HCT116 (cell line): Measurements from ENCODE around the gene OTUD4.

Source experiments
- EZH2 ChIP-seq: fragments of 200-600 bp; sonication (generic); IDR thresholded peaks from 2 replicates; pipeline ENCODE4 v1.6.1; 2017; ENCODE audit warnings: antibody characterized with exemption, mixed run types
- POLR2A ChIP-seq: IDR thresholded peaks from 2 replicates; pipeline ENCODE4 v1.7.0; 2011; ENCODE audit warnings: borderline replicate concordance; ENCODE audit not compliant: insufficient read depth, insufficient read length; ENCODE audit errors: extremely low read depth
- RAD21 ChIP-seq: IDR thresholded peaks from 2 replicates; pipeline ENCODE4 v1.6.1; 2012; ENCODE audit warnings: low read depth, mild to moderate bottlenecking
- SRF ChIP-seq: IDR thresholded peaks from 2 replicates; pipeline ENCODE4 v1.6.1; 2012; ENCODE audit warnings: low read depth
- ZNF274 ChIP-seq: fragments of 200-500 bp; sonication (Bioruptor generic); IDR thresholded peaks from 2 replicates; pipeline ENCODE4 v1.6.1; 2014; ENCODE audit warnings: mild to moderate bottlenecking, low read depth, low read length, inconsistent platforms
- TF ChIP-seq, protein P1 (sequence below), 3 experiments: fragments of 200-600 bp in 1 of 3; sonication (generic) in 1 of 3; IDR thresholded peaks in 2 of 3; conservative IDR thresholded peaks in 1 of 3; 2 replicates each; pipeline ENCODE4 v1.5.1; 2012 to 2017; ENCODE audit warnings: low read depth in 2 of 3, low read length in 2 of 3, antibody characterized with exemption in 1 of 3, borderline replicate concordance in 1 of 3, control low read depth in 1 of 3, mild to moderate bottlenecking in 1 of 3, mixed read lengths in 1 of 3, mixed run types in 1 of 3, moderate library complexity in 1 of 3; ENCODE audit not compliant: insufficient read depth in 1 of 3

- TF ChIP-seq, protein P1, sequence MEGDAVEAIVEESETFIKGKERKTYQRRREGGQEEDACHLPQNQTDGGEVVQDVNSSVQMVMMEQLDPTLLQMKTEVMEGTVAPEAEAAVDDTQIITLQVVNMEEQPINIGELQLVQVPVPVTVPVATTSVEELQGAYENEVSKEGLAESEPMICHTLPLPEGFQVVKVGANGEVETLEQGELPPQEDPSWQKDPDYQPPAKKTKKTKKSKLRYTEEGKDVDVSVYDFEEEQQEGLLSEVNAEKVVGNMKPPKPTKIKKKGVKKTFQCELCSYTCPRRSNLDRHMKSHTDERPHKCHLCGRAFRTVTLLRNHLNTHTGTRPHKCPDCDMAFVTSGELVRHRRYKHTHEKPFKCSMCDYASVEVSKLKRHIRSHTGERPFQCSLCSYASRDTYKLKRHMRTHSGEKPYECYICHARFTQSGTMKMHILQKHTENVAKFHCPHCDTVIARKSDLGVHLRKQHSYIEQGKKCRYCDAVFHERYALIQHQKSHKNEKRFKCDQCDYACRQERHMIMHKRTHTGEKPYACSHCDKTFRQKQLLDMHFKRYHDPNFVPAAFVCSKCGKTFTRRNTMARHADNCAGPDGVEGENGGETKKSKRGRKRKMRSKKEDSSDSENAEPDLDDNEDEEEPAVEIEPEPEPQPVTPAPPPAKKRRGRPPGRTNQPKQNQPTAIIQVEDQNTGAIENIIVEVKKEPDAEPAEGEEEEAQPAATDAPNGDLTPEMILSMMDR (IDR thresholded peaks at IDR 0.05 in 2 of 3, conservative IDR thresholded peaks at IDR 0.05 in 1 of 3; ENCODE audit: borderline replicate concordance in 1 of 3, insufficient read depth in 1 of 3, low read depth in 2 of 3, low read length in 2 of 3), result no peak
- no peak for TF ChIP-seq EZH2
- TF ChIP-seq ZNF274, result no peak
- no peak for TF ChIP-seq POLR2A
- TF ChIP-seq RAD21, result no peak
- no peak for TF ChIP-seq SRF
These were observed 20.0 kb upstream of the OTUD4 start for GRCh38 chr4:145200366-145200765.
